HL-60/S4 treated with phorbol 12-myristate 13-acetate at 8.2 ng/mL for 4 days and 3 days (cell line): ENCODE results near the gene ECHDC3.

ENCODE experiments used
- in situ Hi-C: fragments of 300-500 bp; cut with MboI; formaldehyde crosslinking; loops from 2 replicates; pipeline ENCODE4 v1.15.0; 2022; ENCODE audit warnings: low sequenced_read_pairs

Gene ECHDC3

DNA sequence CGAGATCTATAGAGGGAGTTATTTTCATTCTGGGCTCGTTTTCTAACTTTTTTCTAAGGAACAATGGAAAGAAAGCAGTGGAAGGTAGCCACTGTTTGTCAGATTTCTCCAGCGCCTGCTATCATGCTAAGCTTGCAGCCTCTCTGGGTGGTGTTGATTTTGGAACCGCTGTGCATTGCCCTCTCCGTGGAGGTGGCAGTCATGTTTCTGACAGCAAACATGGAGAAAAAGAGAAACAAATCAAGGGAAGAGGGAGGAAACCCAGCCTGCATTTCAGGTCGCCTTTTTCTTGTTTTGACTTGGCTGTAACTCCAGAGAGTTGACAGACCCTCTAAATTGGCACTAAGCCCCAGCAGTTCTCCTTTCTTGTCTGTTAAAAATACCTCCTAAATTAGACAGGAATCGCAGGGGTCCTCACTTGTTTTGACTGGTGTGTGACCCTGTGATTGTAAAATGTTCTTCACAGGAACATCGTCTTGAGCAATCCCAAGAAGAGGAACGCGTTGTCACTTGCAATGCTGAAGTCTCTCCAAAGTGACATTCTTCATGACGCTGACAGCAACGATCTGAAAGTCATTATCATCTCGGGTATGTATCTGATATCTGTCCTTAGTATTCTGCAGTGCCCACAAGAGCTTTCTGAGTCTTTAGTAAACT, 4.8 kb downstream of the ECHDC3 start:
- in situ Hi-C loops = no loop called here

DNA sequence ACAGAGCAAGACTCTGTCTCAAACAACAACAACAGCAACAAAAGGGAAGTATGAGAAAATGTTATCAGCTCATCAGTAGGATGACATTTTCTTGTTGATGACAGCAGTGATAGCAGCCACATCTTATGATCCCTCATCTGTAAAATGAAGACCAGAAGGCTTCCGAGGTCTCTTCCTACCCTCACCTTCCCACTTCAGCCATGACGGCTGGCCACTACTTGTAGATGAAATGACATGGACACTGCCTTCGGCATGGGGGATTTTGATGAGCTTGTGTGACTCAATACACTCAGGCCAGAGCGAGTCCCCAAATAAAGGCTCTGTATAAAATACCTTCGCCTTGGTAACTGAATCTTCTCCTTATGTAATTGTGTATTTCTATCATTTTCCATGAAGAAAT, 6.7 kb downstream of the ECHDC3 start:
- in situ Hi-C loops = no loop called here

DNA sequence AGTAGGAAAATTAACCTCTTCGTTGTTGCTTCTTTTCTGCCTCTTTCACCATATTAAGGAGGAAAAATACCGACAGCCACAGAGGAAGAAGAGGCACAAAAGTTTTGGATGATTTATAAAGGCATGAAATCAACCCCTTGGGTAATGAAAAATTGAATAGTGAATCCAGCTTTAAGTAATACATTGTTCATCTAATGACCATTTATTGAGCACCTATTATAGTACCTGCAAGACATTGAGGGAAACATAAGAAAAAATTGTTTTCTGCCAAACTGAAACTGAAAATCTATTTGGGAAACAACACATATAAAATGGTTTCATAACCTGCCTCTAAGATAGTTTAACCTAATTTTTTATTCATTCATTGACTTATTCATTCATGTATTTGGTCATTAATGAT, 8.2 kb downstream of the ECHDC3 start:
- in situ Hi-C loops = loop anchor here (10.0 kb wide), 1 partner anchor 236 kb away; no protein-coding TSS in a partner anchor

DNA sequence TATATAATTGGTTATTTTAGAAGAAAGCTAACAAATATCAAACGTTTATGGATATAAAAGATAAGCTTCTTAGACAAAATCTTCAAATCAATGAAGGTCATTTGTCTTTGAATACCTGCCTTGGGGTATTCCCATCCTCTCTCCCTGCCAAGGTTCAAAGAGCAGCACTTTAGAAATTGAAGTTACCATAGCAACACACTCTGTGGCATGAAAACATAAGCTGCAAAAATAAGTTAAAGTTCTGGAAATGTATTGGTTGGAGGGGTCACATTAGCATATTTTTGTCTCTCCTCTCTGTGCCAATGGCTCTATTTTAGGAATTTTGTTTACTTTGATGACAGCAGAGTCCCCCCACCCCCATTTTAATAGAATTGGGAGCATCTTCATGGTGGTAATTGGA, 12.0 kb downstream of the ECHDC3 start:
- in situ Hi-C loops = loop anchor here (10.0 kb wide), 1 partner anchor 239 kb away; no protein-coding TSS in a partner anchor

DNA sequence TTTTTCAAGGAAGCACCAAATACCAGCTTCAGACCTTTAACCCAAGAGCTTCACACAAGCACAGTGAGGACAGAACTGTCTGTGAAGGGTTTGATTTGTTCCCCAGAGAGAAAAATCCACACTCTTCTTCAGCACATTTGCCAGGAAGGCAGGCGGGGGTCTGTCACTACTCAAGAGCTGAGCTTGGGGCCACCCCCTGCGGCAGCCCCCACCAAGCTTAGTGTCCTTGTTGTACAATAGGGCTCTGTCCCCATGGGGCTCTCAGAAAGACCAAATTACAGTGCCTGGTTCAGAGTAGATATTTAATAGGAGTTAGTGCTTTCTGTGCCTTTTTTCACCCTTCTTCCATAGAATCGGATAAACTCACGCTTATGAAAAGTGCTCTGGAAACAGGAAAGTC, 12.4 kb downstream of the ECHDC3 start:
- in situ Hi-C loops = loop anchor here (10.0 kb wide), 1 partner anchor 240 kb away; no protein-coding TSS in a partner anchor

DNA sequence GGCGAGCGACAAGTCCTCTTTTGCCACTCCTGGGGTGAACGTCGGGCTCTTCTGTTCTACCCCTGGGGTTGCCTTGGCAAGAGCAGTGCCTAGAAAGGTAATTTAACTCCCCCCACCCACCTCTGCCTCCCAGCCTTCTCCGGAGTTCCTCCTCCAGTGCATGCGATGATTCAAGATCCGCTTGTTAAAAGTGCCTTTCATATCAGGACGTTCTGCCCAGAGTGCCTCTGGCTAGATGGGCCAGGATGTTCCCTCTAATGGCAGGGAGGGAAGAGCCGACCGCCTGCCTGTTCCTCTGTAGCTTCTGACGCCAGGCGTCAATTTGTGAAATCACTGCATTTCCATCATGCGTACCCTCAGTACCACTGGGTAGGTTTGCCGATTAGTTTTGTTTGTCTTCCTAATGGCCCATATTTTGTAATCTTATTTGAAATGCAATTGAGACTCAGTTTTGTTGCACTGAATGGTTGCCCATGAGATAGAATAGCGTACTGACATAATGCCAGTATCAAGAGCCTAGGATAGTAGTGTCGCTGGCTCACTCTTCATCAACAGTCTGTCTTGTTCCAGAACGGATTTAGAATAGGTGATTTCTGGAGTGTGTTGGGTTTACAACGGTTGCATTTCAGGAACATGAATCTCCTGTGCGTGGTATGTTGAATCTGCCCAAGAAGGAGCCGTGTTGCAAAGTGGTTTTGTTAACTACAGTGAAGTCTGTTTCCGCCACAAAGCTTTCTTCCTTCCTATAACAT, 13.5 kb downstream of the ECHDC3 start:
- in situ Hi-C loops = loop anchor here (10.0 kb wide), 1 partner anchor 241 kb away; no protein-coding TSS in a partner anchor

DNA sequence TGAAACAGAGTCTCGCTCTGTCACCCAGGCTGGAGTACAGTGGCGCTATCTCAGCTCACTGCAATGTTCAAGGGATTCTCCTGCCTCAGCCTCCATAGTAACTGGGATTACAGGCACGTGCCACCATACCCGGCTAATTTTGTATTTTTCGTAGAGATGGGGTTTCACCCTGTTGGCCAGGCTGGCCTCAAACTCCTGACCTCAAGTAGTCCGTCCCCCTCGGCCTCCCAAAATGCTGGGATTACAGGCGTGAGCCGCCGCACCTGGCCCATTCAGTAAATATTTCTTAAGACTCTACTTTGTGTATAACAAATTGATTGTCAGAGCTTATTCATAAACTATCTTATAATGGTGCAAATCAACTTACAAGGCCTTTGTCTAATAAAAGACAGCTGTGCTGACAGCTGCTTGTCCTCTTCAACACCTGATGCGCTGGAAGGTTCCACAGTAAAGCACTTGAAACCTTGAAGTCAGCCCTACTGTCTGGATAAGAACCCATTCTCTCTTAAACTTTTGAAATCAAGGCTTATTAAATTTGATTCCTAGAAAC, 14.7 kb downstream of the ECHDC3 start:
- in situ Hi-C loops = loop anchor here (10.0 kb wide), 1 partner anchor 242 kb away; no protein-coding TSS in a partner anchor

DNA sequence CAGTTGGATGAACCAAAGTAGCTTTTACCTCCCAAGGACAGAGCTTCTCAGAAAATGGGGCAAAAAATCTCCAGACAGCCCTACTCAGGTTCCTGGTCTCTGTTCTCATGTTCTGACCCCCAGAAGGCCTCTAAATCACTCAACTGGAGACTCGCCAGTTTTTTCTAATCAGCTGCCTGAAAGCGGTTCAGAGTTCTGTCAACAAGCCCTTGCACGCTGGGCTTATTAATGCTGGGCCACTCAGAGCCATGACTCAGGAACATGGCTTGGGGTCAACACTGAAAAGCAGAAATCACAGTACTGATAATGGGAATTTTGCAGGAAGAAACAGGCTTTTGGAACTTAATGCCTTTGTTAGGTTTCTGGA, 15.3 kb downstream of the ECHDC3 start:
- in situ Hi-C loops = loop anchor here (10.0 kb wide), 1 partner anchor 243 kb away; no protein-coding TSS in a partner anchor

DNA sequence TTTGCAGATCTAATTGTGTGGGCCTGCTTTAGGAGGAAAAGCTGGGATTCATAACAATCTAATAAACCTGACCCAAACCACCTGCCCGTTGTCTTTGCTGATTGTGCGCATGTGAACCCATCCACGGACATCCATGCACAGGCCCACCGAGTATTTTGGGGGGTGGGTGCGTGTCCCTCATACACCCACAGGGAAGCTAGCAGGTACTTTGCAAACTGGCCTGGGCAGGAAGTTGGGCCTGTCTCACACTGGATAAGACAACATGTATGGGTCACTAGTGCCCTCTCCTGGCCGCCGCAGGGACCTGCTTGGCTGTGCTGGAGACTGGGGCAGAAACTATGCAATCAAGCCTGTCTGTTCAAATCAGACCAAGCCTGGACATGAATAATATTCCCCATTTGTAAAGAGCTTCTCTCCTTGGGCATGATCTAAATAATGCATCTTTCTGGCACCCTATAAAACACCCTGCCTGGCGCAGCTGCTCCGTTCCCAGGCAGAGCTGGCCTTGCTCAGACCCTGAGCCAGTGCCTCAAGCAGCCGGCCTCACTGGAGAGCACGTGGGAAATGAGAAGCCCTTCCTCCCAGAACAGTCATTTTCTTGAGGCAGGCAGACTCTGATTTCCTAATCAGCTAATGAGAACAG, 15.8 kb downstream of the ECHDC3 start:
- in situ Hi-C loops = loop anchor here (10.0 kb wide), 1 partner anchor 243 kb away; no protein-coding TSS in a partner anchor

DNA sequence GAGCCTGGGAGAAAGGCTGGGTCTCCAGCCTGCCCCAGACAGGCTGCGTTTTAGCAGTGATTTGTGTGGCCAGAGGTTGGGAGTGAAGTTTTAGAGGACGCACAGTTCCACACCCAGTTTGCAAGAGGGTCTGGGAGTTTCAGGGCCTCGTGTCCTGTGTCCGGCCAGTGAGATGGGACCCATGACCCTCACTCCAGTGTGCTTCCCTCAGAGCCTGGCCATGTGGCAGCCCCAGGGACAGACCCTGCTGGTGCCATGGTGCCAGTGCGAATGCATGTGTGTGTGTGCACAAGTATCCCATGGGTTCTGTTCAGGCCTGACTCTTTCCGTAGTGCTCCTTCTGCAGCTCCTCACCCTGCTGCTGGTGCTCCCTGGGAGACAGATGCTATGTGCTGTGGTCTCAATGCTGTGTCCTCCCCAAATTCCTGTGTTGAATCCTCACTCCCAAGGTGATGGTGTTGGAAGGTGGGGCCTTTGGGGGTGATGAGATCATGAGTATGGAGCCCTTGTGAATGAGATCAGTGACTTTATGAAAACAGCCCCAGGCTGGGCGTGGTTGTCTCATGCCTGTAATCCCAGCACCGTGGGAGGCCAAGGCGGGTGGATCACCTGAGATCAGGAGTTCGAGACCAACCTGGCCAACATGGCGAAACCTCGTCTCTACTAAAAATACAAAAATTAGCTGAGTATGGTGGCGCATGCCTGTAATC, 16.5 kb downstream of the ECHDC3 start:
- in situ Hi-C loops = loop anchor here (10.0 kb wide), 1 partner anchor 244 kb away; no protein-coding TSS in a partner anchor

DNA sequence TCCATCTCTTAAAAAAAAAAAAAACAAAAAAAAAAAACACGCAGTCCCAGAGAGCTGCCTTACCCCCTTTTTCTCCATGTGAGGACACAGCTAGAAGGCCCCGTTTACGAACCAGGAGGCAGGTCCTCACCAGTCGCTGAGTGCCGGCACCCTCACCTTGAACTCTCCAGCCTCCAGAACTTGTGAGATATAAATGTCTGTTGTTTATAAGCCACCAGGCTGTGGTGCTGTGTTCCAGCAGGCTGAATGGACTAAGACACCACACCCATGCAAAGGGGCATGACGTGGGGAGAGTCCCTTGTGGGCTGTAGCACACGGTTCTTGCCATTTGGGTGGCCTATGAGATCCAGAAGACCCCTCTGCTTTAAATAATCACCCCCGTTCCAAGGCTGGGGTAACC, 17.2 kb downstream of the ECHDC3 start:
- in situ Hi-C loops = loop anchor here (10.0 kb wide), 1 partner anchor 245 kb away; no protein-coding TSS in a partner anchor

DNA sequence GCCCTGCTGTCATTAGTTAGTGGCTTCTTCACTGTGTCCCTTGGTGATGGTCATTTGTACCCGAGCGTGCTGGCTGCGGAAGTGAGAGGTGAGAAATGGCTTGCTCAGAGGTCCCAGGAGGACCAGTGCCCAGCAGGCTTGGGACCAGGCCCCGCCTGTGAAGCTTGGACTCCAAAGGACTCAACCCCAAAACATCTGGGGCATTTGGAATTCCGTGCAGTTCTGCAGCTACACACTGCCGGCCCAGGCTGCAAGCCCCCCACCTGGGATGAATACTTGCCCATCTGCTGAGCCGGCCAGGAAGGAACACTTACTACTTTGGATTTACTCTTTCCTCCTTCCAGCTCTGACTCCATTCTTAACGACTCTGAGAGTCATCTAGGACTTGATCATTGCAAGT, 18.0 kb downstream of the ECHDC3 start:
- in situ Hi-C loops = no loop called here

DNA sequence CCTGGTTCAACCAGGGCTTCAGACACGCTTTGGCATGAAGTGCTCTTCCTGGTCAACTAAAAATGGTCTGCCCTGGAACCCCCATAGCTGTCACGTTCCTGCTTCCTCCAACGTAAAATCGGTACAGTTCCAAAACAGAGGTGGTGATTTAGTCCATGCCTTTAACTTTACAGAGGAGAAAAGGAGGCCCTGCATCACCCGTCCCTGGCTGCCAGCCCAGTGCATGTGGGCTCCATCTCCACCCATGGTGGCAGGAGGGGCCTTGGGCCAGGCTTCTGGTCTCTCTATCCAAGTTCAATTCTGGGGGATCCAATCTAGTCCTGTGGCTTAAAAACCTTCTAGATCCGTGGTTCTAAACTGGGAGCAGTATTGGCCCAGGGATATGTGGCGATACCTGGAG, 18.7 kb downstream of the ECHDC3 start:
- in situ Hi-C loops = no loop called here

DNA sequence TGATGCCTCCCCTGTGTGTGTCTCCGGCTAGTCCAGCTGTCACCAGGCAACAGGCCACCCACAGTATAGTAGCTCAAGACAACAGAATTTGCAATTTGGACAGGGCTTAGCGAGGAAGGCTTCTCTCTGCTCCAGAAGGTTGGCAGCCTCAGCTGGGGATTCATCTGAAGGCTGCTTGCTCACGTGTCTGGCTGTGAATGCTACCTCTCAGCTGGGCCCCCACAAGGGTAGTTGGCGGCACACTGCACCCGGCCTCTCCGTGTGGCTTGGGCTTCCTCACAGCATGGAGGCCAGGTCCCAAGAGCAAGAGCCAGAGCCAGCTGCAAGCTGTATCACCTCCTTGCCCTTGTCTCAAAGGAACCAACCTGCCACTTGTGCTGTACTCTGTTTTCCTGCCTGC, 19.2 kb downstream of the ECHDC3 start:
- in situ Hi-C loops = no loop called here

DNA sequence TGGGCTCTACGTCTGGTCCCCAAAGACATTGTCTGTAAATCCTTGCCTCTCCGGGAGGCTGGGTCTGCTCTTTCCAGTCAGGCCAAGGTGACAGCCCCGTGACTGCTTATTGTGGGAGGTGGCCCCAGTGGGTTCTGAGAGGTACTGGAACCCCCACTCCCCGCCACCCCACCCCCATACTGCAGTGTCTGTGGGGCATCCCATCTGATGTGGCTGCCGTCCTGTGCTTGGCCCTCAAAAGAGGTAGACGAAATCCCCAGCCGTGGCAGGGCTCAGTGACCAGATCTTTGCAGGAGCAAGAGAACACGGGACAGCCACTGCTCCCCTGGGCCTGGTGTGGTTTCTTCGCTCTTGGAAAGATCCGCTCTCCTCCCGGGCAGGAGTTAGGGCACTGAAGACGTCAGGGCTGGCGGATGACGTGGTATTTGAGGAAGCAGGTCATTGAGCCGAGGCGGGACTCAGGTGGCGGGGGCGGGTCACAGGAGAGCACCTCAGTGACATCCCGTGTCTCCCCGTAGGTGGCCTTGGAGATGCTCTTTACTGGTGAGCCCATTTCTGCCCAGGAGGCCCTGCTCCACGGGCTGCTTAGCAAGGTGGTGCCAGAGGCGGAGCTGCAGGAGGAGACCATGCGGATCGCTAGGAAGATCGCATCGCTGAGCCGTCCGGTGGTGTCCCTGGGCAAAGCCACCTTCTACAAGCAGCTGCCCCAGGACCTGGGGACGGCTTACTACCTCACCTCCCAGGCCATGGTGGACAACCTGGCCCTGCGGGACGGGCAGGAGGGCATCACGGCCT, 20.7 kb downstream of the ECHDC3 start:
- in situ Hi-C loops = no loop called here

DNA sequence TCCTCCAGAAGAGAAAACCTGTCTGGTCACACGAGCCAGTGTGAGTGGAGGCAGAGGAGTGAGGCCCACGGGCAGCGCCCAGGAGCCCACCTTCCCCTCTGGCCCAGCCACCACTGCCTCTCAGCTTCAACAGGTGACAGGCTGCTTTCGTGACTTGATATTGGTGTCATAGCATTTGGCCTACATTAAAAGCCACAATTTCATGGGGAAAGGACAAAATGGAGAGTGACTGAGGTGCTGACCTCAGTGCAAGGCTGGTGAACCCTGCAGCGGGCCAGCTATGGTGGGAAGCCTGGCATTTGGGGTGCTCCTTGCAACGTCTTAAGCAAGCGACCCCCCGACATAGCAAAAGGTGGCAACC, 21.3 kb downstream of the ECHDC3 start:
- in situ Hi-C loops = no loop called here

DNA sequence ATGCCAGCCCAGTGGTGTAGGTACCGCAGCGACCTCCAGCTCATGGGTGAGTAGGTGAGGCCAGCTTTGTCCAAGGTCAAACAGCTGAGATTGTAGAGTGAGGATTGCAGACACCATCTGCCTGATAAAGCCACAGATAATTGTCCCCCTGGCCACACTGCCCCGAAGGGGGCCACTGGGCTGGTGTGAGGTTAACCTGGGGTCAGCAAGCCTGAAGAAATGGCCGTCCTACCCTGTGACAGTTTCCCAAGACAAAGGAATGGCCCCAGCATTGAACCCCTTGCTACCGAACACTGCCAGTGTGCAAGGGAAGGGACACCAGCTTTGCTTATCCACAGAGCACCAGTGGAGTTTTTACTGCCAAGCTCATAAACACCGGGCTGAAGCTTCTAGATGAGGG, 23.0 kb downstream of the ECHDC3 start:
- in situ Hi-C loops = no loop called here

DNA sequence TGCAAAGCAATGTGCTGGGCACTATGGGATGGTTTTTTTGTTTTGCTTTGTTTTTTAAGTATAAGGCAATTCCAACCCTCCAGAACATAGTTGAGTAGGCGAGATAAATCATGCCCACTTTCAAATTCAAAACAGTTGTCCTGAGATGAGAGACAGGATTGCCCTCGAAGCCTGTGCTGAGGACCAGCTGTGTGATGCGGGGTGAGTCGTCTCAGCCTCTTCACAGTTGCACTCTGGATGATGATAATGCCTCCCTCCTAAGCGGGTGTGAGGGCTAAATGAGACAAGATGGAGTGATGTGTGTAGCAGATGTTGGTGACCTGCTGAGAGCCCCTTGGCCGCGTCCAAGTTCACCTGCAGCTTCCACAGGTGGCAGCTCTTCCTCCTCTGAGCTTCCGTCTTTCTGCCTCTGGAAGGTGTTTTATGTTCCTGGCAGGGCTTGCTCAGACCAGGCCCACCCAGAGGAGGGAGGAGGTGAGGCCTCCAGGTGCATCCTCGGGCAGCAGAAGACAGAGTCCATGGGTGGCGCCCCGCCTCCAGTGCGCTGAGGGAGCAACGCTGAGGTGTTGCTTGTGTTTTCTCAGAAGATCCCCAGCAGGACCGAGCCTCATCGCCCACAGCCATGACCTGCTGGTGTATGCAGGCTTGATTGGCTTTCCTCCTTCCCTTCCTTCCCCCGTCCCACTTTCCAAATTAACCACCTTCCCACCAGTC, 30.6 kb downstream of the ECHDC3 start:
- in situ Hi-C loops = no loop called here

DNA sequence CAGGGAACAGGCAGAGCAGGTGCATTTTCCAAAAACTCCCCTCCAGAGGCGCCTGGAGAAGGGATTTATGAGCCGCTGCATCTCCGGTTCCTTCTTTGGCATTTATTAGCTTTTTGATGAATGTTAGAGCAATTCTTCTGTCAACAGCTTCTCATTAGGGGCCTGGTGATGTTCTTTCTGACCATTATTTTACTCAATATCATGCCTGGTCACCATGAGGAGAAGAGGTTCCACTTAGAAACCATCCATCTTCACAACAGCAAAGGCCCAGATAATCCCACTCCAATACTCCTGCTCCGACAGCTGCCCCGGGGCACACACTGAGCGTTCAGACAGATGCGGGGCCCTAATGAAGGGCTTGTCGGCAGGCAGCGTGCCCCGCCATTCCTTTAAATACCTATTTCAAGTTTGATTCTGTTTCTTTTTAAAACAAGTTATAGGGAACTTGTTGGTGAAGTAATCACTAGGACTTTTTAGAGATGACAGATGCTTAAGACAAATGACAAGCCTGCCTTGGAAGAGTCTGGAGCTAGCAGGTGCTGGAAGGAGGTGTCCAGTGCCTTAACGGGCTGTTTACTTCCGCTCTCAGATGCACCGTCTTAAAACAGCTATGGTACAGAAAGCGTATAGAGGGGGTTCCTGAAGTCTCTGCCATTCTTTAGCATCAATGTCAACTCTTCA, 31.7 kb downstream of the ECHDC3 start:
- in situ Hi-C loops = no loop called here
